ENCODE measurements around the gene THSD4.
"Not testable (repeated sequence)": the region's sequence is repeated elsewhere in the genome, so short reads cannot be mapped to it uniquely, and the experiment has no call there.

The THSD4 gene

GRCh38 chr15:71124937-71125790 lies 9.9 kb downstream of the THSD4 start:
- no peak for DNase-seq

GRCh38 chr15:71125831-71126450 lies 10.7 kb downstream of the THSD4 start:
- DNase-seq: no peak

- no peak for DNase-seq
Observed at GRCh38 chr15:71127083-71127482, 11.8 kb downstream of the THSD4 start.

- not testable (repeated sequence) for DNase-seq
Observed at GRCh38 chr15:71128159-71128558, 12.9 kb downstream of the THSD4 start.

- DNase-seq: no peak
Observed at GRCh38 chr15:71128939-71129562, 13.8 kb downstream of the THSD4 start.

GRCh38 chr15:71129669-71130068 lies 14.4 kb downstream of the THSD4 start:
- no peak for DNase-seq

- no peak for DNase-seq
Observed at GRCh38 chr15:71131601-71132362, 16.5 kb downstream of the THSD4 start.

GRCh38 chr15:71133747-71134472 lies 18.6 kb downstream of the THSD4 start:
- no peak for DNase-seq

- DNase-seq: no peak
Observed at GRCh38 chr15:71136159-71136783, 21.0 kb downstream of the THSD4 start.

- DNase-seq: no peak
Observed at GRCh38 chr15:71136793-71137518, 21.7 kb downstream of the THSD4 start.

- no peak for DNase-seq
Observed at GRCh38 chr15:71138473-71138872, 23.2 kb downstream of the THSD4 start.

- no peak for DNase-seq
Observed at GRCh38 chr15:71139241-71139640, 24.0 kb downstream of the THSD4 start.

GRCh38 chr15:71141572-71141971 lies 26.3 kb downstream of the THSD4 start:
- no peak for DNase-seq

GRCh38 chr15:71142780-71143179 lies 27.5 kb downstream of the THSD4 start:
- no peak for DNase-seq

GRCh38 chr15:71143373-71144310 lies 28.4 kb downstream of the THSD4 start:
- DNase-seq: no peak

GRCh38 chr15:71145648-71146047 lies 30.4 kb downstream of the THSD4 start:
- DNase-seq: no peak

- no peak for DNase-seq
Observed at GRCh38 chr15:71146580-71146982, 31.3 kb downstream of the THSD4 start.

GRCh38 chr15:71148048-71148447 lies 32.8 kb downstream of the THSD4 start:
- no peak for DNase-seq

- no peak for DNase-seq
Observed at GRCh38 chr15:71149646-71150557, 34.6 kb downstream of the THSD4 start.
